ENCODE data around the gene C10orf62.

The C10orf62 gene

DNA sequence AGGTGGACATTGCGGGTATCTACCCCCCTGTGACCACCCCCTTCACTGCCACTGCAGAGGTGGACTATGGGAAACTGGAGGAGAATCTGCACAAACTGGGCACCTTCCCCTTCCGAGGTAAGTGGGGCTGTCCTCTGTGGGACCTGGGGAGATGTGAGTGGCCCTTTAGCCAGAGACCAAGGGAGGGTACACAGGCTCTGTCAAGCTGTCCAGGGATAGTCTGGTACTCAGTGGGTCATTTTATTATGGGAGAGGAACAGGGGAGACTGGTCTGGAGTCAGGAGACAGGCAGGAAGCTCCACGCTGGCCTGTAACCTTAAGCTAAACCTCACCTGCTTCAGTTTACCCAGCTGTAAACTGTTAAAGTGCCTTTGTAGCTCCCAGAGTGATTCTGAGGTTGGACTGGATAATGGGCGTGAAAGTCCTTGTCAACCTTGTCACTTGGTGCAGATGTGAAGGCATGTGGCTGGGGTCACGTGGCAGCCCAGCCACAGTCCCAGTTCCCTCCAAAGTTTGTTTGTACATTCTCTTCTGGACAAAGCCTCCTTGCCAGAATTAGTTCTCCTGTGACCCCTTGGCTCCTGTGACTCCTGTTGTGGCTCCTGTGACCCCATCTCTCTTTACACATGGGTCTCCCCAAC lies 4.6 kb upstream of the C10orf62 start:
- Histone ChIP-seq H3K36me3 (replicated peaks; ENCODE audit: insufficient read depth, low read length) (no peaks in the 10 kb centered on the region), H3K4me2 (ENCODE audit: low read depth, low read length) (no peak overlapping the region), H3K4me1 (ENCODE audit: low read length) (no peaks in the 10 kb centered on the region), H3K9me3 (replicated peaks; ENCODE audit: insufficient read depth, low read length) (no peaks in the 10 kb centered on the region), H4K20me1 (ENCODE audit: insufficient read depth, low read length) (no peaks in the 10 kb centered on the region), H3K9ac (ENCODE audit: low read length) (no peak overlapping the region), H3K79me2 (ENCODE audit: low read length) (no peaks in the 10 kb centered on the region), H3K27ac (ENCODE audit: low read length) (no peak overlapping the region), H3K9me2 (replicated peaks; ENCODE audit: insufficient read depth, low read length) (no peaks in the 10 kb centered on the region), H3K27me3 (replicated peaks; ENCODE audit: insufficient read depth, low read length) (no peaks in the 10 kb centered on the region), H2AFZ (ENCODE audit: low read length) (no peak overlapping the region), H3F3A (ENCODE audit: insufficient read depth, low read length) (no peaks in the 10 kb centered on the region), H3K4me3 (ENCODE audit: low read length) (no peak overlapping the region)
- no peak for DNase-seq
- no peak for TF ChIP-seq EZH2 (optimal IDR thresholded peaks at IDR 0.05; ENCODE audit: low read depth, low read length)
- no peak for TF ChIP-seq EZH2phosphoT487 (IDR thresholded peaks at IDR 0.05; ENCODE audit: low read length)
- TF ChIP-seq, protein P1, sequence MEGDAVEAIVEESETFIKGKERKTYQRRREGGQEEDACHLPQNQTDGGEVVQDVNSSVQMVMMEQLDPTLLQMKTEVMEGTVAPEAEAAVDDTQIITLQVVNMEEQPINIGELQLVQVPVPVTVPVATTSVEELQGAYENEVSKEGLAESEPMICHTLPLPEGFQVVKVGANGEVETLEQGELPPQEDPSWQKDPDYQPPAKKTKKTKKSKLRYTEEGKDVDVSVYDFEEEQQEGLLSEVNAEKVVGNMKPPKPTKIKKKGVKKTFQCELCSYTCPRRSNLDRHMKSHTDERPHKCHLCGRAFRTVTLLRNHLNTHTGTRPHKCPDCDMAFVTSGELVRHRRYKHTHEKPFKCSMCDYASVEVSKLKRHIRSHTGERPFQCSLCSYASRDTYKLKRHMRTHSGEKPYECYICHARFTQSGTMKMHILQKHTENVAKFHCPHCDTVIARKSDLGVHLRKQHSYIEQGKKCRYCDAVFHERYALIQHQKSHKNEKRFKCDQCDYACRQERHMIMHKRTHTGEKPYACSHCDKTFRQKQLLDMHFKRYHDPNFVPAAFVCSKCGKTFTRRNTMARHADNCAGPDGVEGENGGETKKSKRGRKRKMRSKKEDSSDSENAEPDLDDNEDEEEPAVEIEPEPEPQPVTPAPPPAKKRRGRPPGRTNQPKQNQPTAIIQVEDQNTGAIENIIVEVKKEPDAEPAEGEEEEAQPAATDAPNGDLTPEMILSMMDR (IDR thresholded peaks at IDR 0.05; ENCODE audit: low read length): no peak

DNA sequence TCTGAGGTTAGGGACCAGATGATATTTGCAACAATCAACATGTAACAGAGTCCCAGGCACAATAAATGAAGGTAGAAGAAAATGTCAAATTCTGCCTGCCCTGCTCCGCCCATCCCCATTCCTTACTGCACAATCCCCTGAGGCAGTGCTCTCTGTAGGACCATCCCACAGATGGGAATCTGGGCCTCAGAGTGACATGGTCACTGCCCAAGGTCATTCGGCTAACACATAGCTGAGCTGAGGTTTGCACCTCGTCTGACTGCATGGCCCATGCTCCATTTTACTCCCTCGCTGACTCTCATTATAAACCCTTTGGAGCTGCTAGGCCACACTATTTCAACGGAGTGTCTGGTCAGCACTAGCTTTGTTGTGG lies 4.1 kb upstream of the C10orf62 start:
- no peak for DNase-seq
- Histone ChIP-seq H3K9me3 (replicated peaks; ENCODE audit: insufficient read depth, low read length) (no peaks in the 10 kb centered on the region), H3F3A (ENCODE audit: insufficient read depth, low read length) (no peaks in the 10 kb centered on the region), H3K79me2 (ENCODE audit: low read length) (no peaks in the 10 kb centered on the region), H3K27me3 (replicated peaks; ENCODE audit: insufficient read depth, low read length) (no peaks in the 10 kb centered on the region), H3K36me3 (replicated peaks; ENCODE audit: insufficient read depth, low read length) (no peaks in the 10 kb centered on the region), H3K4me2 (ENCODE audit: low read depth, low read length) (no peak overlapping the region), H2AFZ (ENCODE audit: low read length) (no peak overlapping the region), H4K20me1 (ENCODE audit: insufficient read depth, low read length) (no peaks in the 10 kb centered on the region), H3K4me1 (ENCODE audit: low read length) (no peaks in the 10 kb centered on the region), H3K4me3 (ENCODE audit: low read length) (no peak overlapping the region), H3K9ac (ENCODE audit: low read length) (no peak overlapping the region), H3K9me2 (replicated peaks; ENCODE audit: insufficient read depth, low read length) (no peaks in the 10 kb centered on the region), H3K27ac (ENCODE audit: low read length) (no peak overlapping the region)
- TF ChIP-seq EZH2 (optimal IDR thresholded peaks at IDR 0.05; ENCODE audit: low read depth, low read length) (no peak), EZH2phosphoT487 (IDR thresholded peaks at IDR 0.05; ENCODE audit: low read length) (no peak)
- TF ChIP-seq, protein P1 (IDR thresholded peaks at IDR 0.05; ENCODE audit: low read length): no peak

DNA sequence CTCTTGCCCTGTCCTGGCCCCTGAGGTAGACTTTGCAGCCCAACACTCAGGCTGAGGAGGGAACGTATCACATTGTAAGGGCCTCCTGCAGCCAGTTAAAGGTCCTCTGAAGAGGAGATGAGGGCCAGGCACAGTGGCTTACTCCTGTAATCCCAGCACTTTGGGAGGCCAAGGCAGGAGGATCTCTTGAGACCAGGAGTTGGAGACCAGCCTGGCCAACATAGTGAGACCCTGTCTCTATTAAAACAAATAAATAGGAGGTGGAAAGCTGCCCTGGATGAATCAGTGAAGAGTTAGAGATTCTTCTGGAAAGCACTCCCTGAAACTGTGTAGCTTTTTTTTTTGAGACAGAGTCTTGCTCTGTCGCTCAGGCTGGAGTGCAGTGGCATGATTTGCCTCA lies 2.3 kb upstream of the C10orf62 start:
- Histone ChIP-seq H3K9me2 (replicated peaks; ENCODE audit: insufficient read depth, low read length) (no peaks in the 10 kb centered on the region), H3F3A (ENCODE audit: insufficient read depth, low read length) (no peaks in the 10 kb centered on the region), H3K9ac (ENCODE audit: low read length) (no peak overlapping the region), H3K4me1 (ENCODE audit: low read length) (no peaks in the 10 kb centered on the region), H2AFZ (ENCODE audit: low read length) (no peak overlapping the region), H3K79me2 (ENCODE audit: low read length) (no peaks in the 10 kb centered on the region), H3K9me3 (replicated peaks; ENCODE audit: insufficient read depth, low read length) (no peaks in the 10 kb centered on the region), H3K4me3 (ENCODE audit: low read length) (no peak overlapping the region), H4K20me1 (ENCODE audit: insufficient read depth, low read length) (no peaks in the 10 kb centered on the region), H3K27ac (ENCODE audit: low read length) (no peak overlapping the region), H3K36me3 (replicated peaks; ENCODE audit: insufficient read depth, low read length) (no peaks in the 10 kb centered on the region), H3K27me3 (replicated peaks; ENCODE audit: insufficient read depth, low read length) (no peaks in the 10 kb centered on the region), H3K4me2 (ENCODE audit: low read depth, low read length) (no peak overlapping the region)
- TF ChIP-seq, protein P1 (IDR thresholded peaks at IDR 0.05; ENCODE audit: low read length): no peak
- TF ChIP-seq EZH2 (optimal IDR thresholded peaks at IDR 0.05; ENCODE audit: low read depth, low read length) (no peak), EZH2phosphoT487 (IDR thresholded peaks at IDR 0.05; ENCODE audit: low read length) (no peak)
- DNase-seq: no peak

Data from MM.1S (cell line).